Activated effector memory CD4-positive, alpha-beta T cell treated with anti-CD3 and anti-CD28 coated beads, Interleukin-2, amount 50 U/mL, for 16 hours (primary cell): ENCODE measurements around the gene FASTKD1.

Experiments
- DNase-seq: peaks from one replicate; pipeline ENCODE4 v3.0.0-alpha.2; 2020

FASTKD1 gene

GRCh38 chr2:169495310-169495928, 78.2 kb downstream of the FASTKD1 start:
- no peak for DNase-seq

GRCh38 chr2:169493360-169493759, 80.3 kb downstream of the FASTKD1 start:
- no peak for DNase-seq

GRCh38 chr2:169491378-169491777, 82.3 kb downstream of the FASTKD1 start:
- no peak for DNase-seq

GRCh38 chr2:169490834-169491233, 82.8 kb downstream of the FASTKD1 start:
- no peak for DNase-seq

GRCh38 chr2:169486487-169486886, 87.2 kb downstream of the FASTKD1 start:
- DNase-seq: no peak

- DNase-seq: no peak
These were observed 88.0 kb downstream of the FASTKD1 start for GRCh38 chr2:169485650-169486138.

GRCh38 chr2:169480079-169480465, 93.6 kb downstream of the FASTKD1 start:
- DNase-seq: no peak
